Measurements from ENCODE around the gene UQCRHL. TPM values are rescaled to one million over a fixed set of nuclear protein-coding genes. Genes with fewer than 3 reads are reported as not detected.
"Not testable (repeated sequence)": the region's sequence is repeated elsewhere in the genome, so short reads cannot be mapped to it uniquely, and the experiment has no call there.

Gene UQCRHL
- total RNA-seq, 4 donors from 2014 or later, result 1.2 to 2.4 (median 1.2) TPM

- TF ChIP-seq CTCF (IDR thresholded peaks at IDR 0.05 in 4 of 5, conservative IDR thresholded peaks at IDR 0.05 in 1 of 5) (no peak), POLR2A (IDR thresholded peaks at IDR 0.05) (no peak)
- Histone ChIP-seq H3K9me3 (no peaks in the 10 kb centered on the region), H3K27ac (peak overlapping the region; percentile 53 to 68 (median 54)), H3K4me1 (peaks cover 20 to 26% of the 10 kb centered on the region in 2 donors), H3K27me3 (no peaks in the 10 kb centered on the region), H3K36me3 (no peaks in the 10 kb centered on the region), H3K4me3 (no peak overlapping the region)
- ATAC-seq (no peak), DNase-seq (no peak)
- in situ Hi-C loops (cut with MboI; ENCODE audit: low sequenced_read_pairs in 4 of 4), result no loop called here
- intact Hi-C loops (cut with DNase I; ENCODE audit: low total_unique reads), result no loop called here
These were observed 36.5 kb upstream of the UQCRHL start for GRCh38 chr1:15843826-15844572.

- Histone ChIP-seq H3K27me3 (no peaks in the 10 kb centered on the region), H3K9me3 (no peaks in the 10 kb centered on the region), H3K4me1 (peaks cover under 1 to 8% of the 10 kb centered on the region in 2 donors), H3K27ac (no peak overlapping the region), H3K4me3 (no peak overlapping the region), H3K36me3 (no peaks in the 10 kb centered on the region)
- ATAC-seq, result no peak
- in situ Hi-C loops (cut with MboI; ENCODE audit: low sequenced_read_pairs in 4 of 4) (loop anchor here in 1 of 4 donors (10.0 kb wide), 1 partner anchor 46 kb away; no protein-coding TSS in a partner anchor), intact Hi-C loops (cut with DNase I; ENCODE audit: low total_unique reads) (loop anchor here (10.0 kb wide), 1 partner anchor 214 kb away; no protein-coding TSS in a partner anchor)
- no peak for DNase-seq
- TF ChIP-seq POLR2A (IDR thresholded peaks at IDR 0.05) (no peak), CTCF (IDR thresholded peaks at IDR 0.05 in 4 of 5, conservative IDR thresholded peaks at IDR 0.05 in 1 of 5) (no peak)
These were observed 31.3 kb upstream of the UQCRHL start for GRCh38 chr1:15838721-15839120.

GRCh38 chr1:15837931-15838330 is 30.5 kb upstream of the UQCRHL start:
- in situ Hi-C loops (cut with MboI; ENCODE audit: low sequenced_read_pairs in 4 of 4) (loop anchor here in 1 of 4 donors (10.0 kb wide), 1 partner anchor 47 kb away; no protein-coding TSS in a partner anchor), intact Hi-C loops (cut with DNase I; ENCODE audit: low total_unique reads) (loop anchor here (10.0 kb wide), 1 partner anchor 213 kb away; no protein-coding TSS in a partner anchor)
- no peak overlapping the region for H3K4me3 ChIP-seq
- H3K27me3 ChIP-seq, result no peaks in the 10 kb centered on the region
- no peaks in the 10 kb centered on the region for H3K9me3 ChIP-seq
- no peak for ATAC-seq
- peaks cover 0 to 11% of the 10 kb centered on the region in 2 donors for H3K4me1 ChIP-seq
- peak overlapping the region in 1 of 4 donors; percentile 96 for H3K27ac ChIP-seq
- no peak for DNase-seq
- TF ChIP-seq POLR2A (IDR thresholded peaks at IDR 0.05), result no peak
- TF ChIP-seq CTCF (IDR thresholded peaks at IDR 0.05 in 4 of 5, conservative IDR thresholded peaks at IDR 0.05 in 1 of 5), result no peak
- no peaks in the 10 kb centered on the region for H3K36me3 ChIP-seq

- no peaks in the 10 kb centered on the region for H3K27me3 ChIP-seq
- ATAC-seq, result no peak
These were observed 29.6 kb upstream of the UQCRHL start for GRCh38 chr1:15836772-15837669.

GRCh38 chr1:15836511-15836771 is 29.0 kb upstream of the UQCRHL start:
- not testable (repeated sequence) for H3K9me3 ChIP-seq, H3K27me3 ChIP-seq, H3K36me3 ChIP-seq, DNase-seq, ATAC-seq
- Histone ChIP-seq H3K27ac (peak overlapping the region; percentile 96 to 100 (median 98)), H3K4me3 (peak overlapping the region; percentile 71 to 98 (median 82)), H3K4me1 (peaks cover 4 to 16% of the 10 kb centered on the region in 2 donors)
- in situ Hi-C loops (cut with MboI; ENCODE audit: low sequenced_read_pairs in 4 of 4), result loop anchor here in 1 of 4 donors (10.0 kb wide), 1 partner anchor 48 kb away; no protein-coding TSS in a partner anchor
- intact Hi-C loops (cut with DNase I; ENCODE audit: low total_unique reads), result loop anchor here (1.0 to 10.0 kb wide), 2 partner anchors 139 to 212 kb away; no protein-coding TSS in a partner anchor

More at GRCh38 chr1:15836772-15837669, 29.6 kb upstream of the UQCRHL start:
- intact Hi-C loops (cut with DNase I; ENCODE audit: low total_unique reads) (loop anchor here (1.0 to 10.0 kb wide), 2 partner anchors 138 to 212 kb away; no protein-coding TSS in a partner anchor), in situ Hi-C loops (cut with MboI; ENCODE audit: low sequenced_read_pairs in 4 of 4) (loop anchor here in 1 of 4 donors (10.0 kb wide), 1 partner anchor 48 kb away; no protein-coding TSS in a partner anchor)
- Histone ChIP-seq H3K27ac (peak overlapping the region; percentile 96 to 100 (median 98)), H3K36me3 (no peaks in the 10 kb centered on the region), H3K9me3 (no peaks in the 10 kb centered on the region), H3K4me3 (peak overlapping the region; percentile 71 to 98 (median 82)), H3K4me1 (peaks cover 0 to 14% of the 10 kb centered on the region in 2 donors)
- TF ChIP-seq CTCF (IDR thresholded peaks at IDR 0.05 in 4 of 5, conservative IDR thresholded peaks at IDR 0.05 in 1 of 5) (no peak), POLR2A (IDR thresholded peaks at IDR 0.05) (no peak)
- DNase-seq, result no peak
